GM21515 (cell line): ENCODE results near the gene SRBD1.

Experiments used
- ATAC-seq: cut with Tn5 transposase; IDR thresholded peaks from one replicate; pipeline ENCODE4 v1.9.1; 2021; ENCODE audit not compliant: unreplicated experiment

The SRBD1 gene

GRCh38 chr2:45380131-45380836 is 230.8 kb downstream of the SRBD1 start:
- ATAC-seq: no peak

DNA sequence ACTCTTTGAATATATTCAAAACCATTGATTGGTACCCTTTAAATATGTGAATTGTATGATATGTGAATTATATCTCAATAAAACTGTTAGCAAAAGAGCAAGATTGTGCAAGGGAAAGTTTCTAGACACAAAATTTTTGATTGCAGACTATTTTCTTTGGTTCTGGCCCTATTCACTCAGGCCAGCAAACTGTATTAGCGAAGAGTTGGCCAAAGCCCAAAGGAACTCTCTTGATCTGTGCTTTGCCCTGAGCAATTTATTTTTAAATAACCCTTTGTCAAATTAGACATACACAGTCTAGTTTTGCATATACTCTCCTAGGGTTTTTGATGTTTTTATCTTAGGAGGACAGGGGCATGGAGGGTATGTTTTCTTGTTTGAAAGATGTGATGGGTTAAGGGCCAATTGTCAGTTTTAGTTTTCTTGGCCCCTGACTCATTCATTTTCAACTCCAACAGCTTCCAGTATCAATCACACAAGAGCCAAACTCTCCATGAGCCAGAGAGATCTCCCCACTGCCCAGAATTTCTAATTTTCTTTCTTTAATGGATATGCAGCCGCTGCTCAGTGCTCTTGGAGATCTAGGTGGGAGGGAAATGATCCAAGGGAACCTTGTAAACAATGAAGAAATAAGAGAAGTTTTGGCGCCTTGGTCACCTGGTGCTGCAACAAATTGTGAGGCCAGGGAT is 231.5 kb downstream of the SRBD1 start:
- no peak for ATAC-seq

DNA sequence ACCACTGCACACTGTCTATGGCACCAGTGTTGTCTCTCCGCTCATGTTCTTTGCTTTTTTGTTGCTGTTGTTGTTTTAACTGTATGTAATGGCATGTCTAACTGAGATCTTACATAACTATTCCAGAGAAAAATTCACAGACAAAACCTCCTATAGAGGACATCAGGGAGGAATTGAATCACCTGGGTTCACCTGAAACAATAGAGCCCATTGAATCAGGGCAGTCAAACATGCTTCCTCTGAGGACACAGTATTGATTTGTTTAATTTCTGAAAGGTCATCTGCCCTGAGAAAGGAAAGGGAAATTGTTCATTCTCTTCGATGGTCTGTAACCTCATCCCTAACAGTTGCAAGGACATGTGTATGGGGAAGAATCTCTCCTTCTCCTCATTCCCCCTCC is 237.5 kb downstream of the SRBD1 start:
- no peak for ATAC-seq

- ATAC-seq: no peak
These were observed 240.7 kb downstream of the SRBD1 start for GRCh38 chr2:45370369-45370768.

GRCh38 chr2:45368792-45369191 is 242.3 kb downstream of the SRBD1 start:
- ATAC-seq: no peak

DNA sequence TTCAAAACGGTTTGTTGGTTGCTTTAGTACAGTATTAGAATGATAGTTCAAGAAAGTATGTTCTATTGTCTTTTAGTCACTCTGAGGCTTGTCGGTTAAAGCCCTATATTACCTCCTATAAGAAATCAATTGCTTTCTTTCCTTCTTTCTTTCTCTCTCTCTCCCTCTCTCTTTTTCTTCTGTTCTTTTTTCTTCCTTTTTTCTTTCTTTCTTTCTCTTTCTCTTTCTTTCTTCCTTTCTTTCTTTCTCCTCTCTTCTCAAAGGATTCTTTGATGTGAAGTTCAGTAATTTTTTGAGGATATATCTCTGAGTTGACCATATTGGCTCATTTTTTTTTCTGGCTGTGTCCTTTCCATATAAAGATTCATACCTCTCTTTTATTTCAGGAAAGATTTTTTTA is 249.4 kb downstream of the SRBD1 start:
- ATAC-seq: no peak

- ATAC-seq: no peak
These were observed 256.3 kb downstream of the SRBD1 start for GRCh38 chr2:45354776-45355175.

DNA sequence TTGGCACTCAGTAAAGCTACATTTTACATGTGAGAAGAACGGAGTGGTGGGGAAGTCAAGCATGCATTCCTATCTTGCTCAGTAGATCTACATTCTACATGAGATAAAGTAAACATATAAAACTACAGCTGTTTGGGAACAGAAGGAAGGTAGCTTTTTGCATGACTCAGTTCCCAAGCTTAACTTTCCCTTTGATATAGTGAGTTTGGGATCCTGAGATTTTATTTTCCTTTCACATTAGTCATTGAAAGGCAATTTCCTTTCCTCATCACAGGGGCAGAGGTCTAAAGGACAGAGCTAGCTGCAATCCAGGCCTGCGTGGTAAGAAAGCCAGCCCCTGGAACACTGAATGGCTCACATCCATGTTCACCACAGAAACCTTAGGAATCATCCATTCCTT is 257.2 kb downstream of the SRBD1 start:
- ATAC-seq: no peak

- ATAC-seq: no peak
These were observed 258.6 kb downstream of the SRBD1 start for GRCh38 chr2:45352506-45352905.

- ATAC-seq: no peak
These were observed 265.5 kb downstream of the SRBD1 start for GRCh38 chr2:45345331-45346234.

- no peak for ATAC-seq
These were observed 266.6 kb downstream of the SRBD1 start for GRCh38 chr2:45344502-45344901.

DNA sequence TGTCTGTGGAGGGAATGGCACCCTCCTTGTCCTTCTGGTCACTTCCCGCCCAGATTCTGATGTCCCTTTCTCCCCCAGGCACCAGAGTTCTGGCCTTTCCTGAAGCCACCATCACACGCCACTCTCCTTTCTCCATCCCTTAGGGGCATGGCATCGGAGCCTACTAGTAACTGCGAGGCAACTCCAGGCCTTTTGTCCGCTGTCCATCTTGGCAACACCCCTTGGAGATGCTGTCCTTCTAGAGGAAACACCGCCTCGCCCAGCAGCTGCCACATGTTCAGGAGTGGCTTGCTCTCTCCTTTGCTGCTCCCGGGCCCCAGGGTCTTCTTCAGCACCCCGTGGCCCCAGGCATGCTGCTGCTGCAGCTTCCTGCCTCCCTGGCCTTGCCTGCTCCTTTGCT is 267.0 kb downstream of the SRBD1 start:
- no peak for ATAC-seq

- no peak for ATAC-seq
These were observed 267.6 kb downstream of the SRBD1 start for GRCh38 chr2:45343251-45344017.

- ATAC-seq: no peak
These were observed 270.7 kb downstream of the SRBD1 start for GRCh38 chr2:45340318-45340717.

DNA sequence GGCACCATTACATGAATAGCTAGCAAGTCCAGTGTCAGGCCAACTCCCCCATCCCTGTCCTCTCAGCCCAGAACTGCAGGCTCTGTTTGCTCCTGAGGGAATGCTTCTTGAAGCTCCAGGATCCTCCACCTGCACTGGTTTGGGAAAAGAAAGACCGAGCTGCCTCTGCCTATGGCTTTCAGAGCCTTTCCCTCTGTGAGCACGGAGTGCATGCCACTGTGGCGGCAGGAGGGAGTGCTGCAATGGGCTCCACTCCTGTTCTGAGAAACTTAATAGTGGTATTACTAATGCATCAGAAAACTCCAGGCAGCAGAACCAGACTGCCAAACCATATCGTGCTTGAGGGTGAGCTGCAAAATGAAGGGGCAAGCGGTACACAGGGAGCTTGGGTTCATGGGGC is 271.8 kb downstream of the SRBD1 start:
- no peak for ATAC-seq
